ENCODE results near the gene CEP152.

- no peak for TF ChIP-seq CTCF (IDR thresholded peaks at IDR 0.05)
- no peak for TF ChIP-seq EZH2 (IDR thresholded peaks at IDR 0.05; ENCODE audit: borderline replicate concordance, insufficient read depth, low read depth, low read length, poor library complexity, severe bottlenecking)
These were observed 5.3 kb downstream of the CEP152 start for GRCh38 chr15:48805591-48805990.

Measured in B cell (primary cell).